ENCODE measurements around the gene SNRNP70.
"Not testable (repeated sequence)": the region's sequence is repeated elsewhere in the genome, so short reads cannot be mapped to it uniquely, and the experiment has no call there.

SNRNP70 gene

GRCh38 chr19:49064029-49064629, 21.1 kb upstream of the SNRNP70 start:
- FAIRE-seq (no peak), DNase-seq (ENCODE audit: extremely low spot score, insufficient read length, low read depth) (no peak)

- FAIRE-seq (no peak), DNase-seq (ENCODE audit: extremely low spot score, insufficient read length, low read depth) (no peak)
Observed at GRCh38 chr19:49064768-49065611, 20.3 kb upstream of the SNRNP70 start, which contains the start of gene NTF4. Gene NTF4, minus strand, starts transcription at chr19:49064818. Its CDS starts 2,821 bp downstream, at chr19:49061997.

- FAIRE-seq = no peak
- no peak for DNase-seq (ENCODE audit: extremely low spot score, insufficient read length, low read depth)
Observed at GRCh38 chr19:49065905-49066512, 19.2 kb upstream of the SNRNP70 start.

- DNase-seq (ENCODE audit: extremely low spot score, insufficient read length, low read depth) = no peak
- FAIRE-seq = no peak
Observed at GRCh38 chr19:49067554-49067953, 17.7 kb upstream of the SNRNP70 start.

GRCh38 chr19:49069026-49069425, 16.2 kb upstream of the SNRNP70 start:
- FAIRE-seq = no peak
- no peak for DNase-seq (ENCODE audit: extremely low spot score, insufficient read length, low read depth)

GRCh38 chr19:49070416-49070815, 14.8 kb upstream of the SNRNP70 start:
- DNase-seq (ENCODE audit: extremely low spot score, insufficient read length, low read depth) (no peak), FAIRE-seq (no peak)

- FAIRE-seq (no peak), DNase-seq (ENCODE audit: extremely low spot score, insufficient read length, low read depth) (no peak)
Observed at GRCh38 chr19:49071860-49072547, 13.2 kb upstream of the SNRNP70 start.

- peak; percentile 9 for FAIRE-seq
- no peak for DNase-seq (ENCODE audit: extremely low spot score, insufficient read length, low read depth)
Observed at GRCh38 chr19:49073514-49074378, 11.5 kb upstream of the SNRNP70 start.

GRCh38 chr19:49074869-49075268, 10.4 kb upstream of the SNRNP70 start:
- DNase-seq (ENCODE audit: extremely low spot score, insufficient read length, low read depth); FAIRE-seq: not testable (repeated sequence)

- DNase-seq (ENCODE audit: extremely low spot score, insufficient read length, low read depth) = no peak
- FAIRE-seq = no peak
Observed at GRCh38 chr19:49080392-49080791, 4.9 kb upstream of the SNRNP70 start.

- no peak for DNase-seq (ENCODE audit: extremely low spot score, insufficient read length, low read depth)
- FAIRE-seq = no peak
Observed at GRCh38 chr19:49081273-49081672, 4.0 kb upstream of the SNRNP70 start.

GRCh38 chr19:49084206-49085019, 838 bp upstream of the SNRNP70 start:
- no peak for FAIRE-seq
- no peak for DNase-seq (ENCODE audit: extremely low spot score, insufficient read length, low read depth)

GRCh38 chr19:49085868-49086232, 599 bp downstream of the SNRNP70 start:
- DNase-seq (ENCODE audit: extremely low spot score, insufficient read length, low read depth) = no peak
- FAIRE-seq = no peak

- FAIRE-seq (no peak), DNase-seq (ENCODE audit: extremely low spot score, insufficient read length, low read depth) (no peak)
Observed at GRCh38 chr19:49086296-49086695, 1.0 kb downstream of the SNRNP70 start.

- no peak for DNase-seq (ENCODE audit: extremely low spot score, insufficient read length, low read depth)
- FAIRE-seq = no peak
Observed at GRCh38 chr19:49091391-49092038, 6.3 kb downstream of the SNRNP70 start.

- DNase-seq (ENCODE audit: extremely low spot score, insufficient read length, low read depth) = no peak
- FAIRE-seq = no peak
Observed at GRCh38 chr19:49092686-49093085, 7.4 kb downstream of the SNRNP70 start.

- DNase-seq (ENCODE audit: extremely low spot score, insufficient read length, low read depth) (no peak), FAIRE-seq (no peak)
Observed at GRCh38 chr19:49094505-49095482, 9.5 kb downstream of the SNRNP70 start.
